Measurements from ENCODE around the gene TINCR. TPM values are rescaled to one million over a fixed set of nuclear protein-coding genes. Genes with fewer than 3 reads are reported as not detected.

The TINCR gene
- total RNA-seq, 1 experiment from 2014 or later = 0.17 TPM

DNA sequence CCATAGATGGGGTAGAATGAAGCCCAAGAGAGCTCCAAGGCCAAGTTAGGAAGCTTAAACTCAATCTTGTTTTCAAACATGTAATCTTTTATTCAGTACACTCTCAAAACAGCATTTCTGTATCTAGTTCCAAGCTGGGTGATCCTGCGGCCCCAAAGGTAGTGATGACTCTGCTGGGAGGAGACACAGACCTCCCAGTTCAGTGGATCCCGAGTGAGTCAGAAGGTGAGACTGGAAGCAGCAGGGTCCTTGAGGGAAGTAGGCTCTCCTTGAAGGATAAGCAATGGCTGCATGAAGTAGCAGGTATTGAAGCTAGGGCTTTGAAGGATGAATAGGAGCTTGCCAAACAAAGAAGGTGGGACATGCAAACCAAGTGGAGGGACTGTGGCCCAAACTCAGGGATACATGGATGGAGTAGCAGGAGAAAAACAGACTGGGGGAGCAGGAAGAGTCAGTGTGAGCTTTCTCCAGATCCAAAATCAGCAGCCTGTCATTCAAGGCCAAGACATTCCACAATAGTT lies 9.6 kb downstream of the TINCR start:
- Histone ChIP-seq H3K4me1 (ENCODE audit: insufficient read depth, low read length) (no peaks in the 10 kb centered on the region; the same call in 1 of the 2 replicates), H2BK12ac (ENCODE audit: insufficient read length, low read depth, low read length) (no peak overlapping the region), H3K4ac (ENCODE audit: low read depth, low read length) (no peak overlapping the region), H3K14ac (ENCODE audit: insufficient read depth, low read length) (no peak overlapping the region), H3K18ac (ENCODE audit: insufficient read length, low read depth, low read length) (no peak overlapping the region), H3K27me3 (ENCODE audit: insufficient read depth, low read length) (no peaks in the 10 kb centered on the region), H3K27ac (ENCODE audit: insufficient read length, low read depth, low read length) (no peak overlapping the region), H4K8ac (replicated peaks; ENCODE audit: insufficient read length, low read depth, low read length) (no peak overlapping the region), H3T11ph (ENCODE audit: low read length) (no peak overlapping the region), H3K79me2 (ENCODE audit: insufficient read depth, low read length) (no peaks in the 10 kb centered on the region), H3K56ac (ENCODE audit: insufficient read length, low read depth, low read length) (no peak overlapping the region), H3K4me2 (ENCODE audit: insufficient read depth, insufficient read length, low read length) (no peak overlapping the region), H3K23me2 (ENCODE audit: insufficient read length, low read depth, low read length, poor library complexity, severe bottlenecking) (no peaks in the 10 kb centered on the region), H3K9me3 (ENCODE audit: control insufficient read depth, low read depth, low read length) (no peaks in the 10 kb centered on the region), H2BK15ac (ENCODE audit: low read depth, low read length) (no peak overlapping the region), H2BK5ac (ENCODE audit: insufficient read length, low read length) (no peak overlapping the region), H2AFZ (ENCODE audit: low read length) (no peak overlapping the region), H3K9ac (ENCODE audit: extremely low read depth, insufficient read length, low read length) (no peak overlapping the region), H3K79me1 (ENCODE audit: insufficient read depth, low read depth, low read length, poor library complexity, severe bottlenecking) (no peaks in the 10 kb centered on the region), H2BK20ac (ENCODE audit: low read depth, low read length, poor library complexity, severe bottlenecking) (no peak overlapping the region), H2AK5ac (ENCODE audit: insufficient read length, low read length) (no peak overlapping the region), H4K5ac (ENCODE audit: insufficient read length, low read depth, low read length) (no peak overlapping the region), H4K91ac (ENCODE audit: insufficient read length, low read depth, low read length) (no peak overlapping the region), H4K20me1 (ENCODE audit: control insufficient read depth, insufficient read depth, insufficient read length) (peaks cover 3% of the 10 kb centered on the region), H2BK120ac (ENCODE audit: low read depth, low read length, poor library complexity, severe bottlenecking) (no peak overlapping the region), H3K23ac (ENCODE audit: insufficient read length, low read depth, low read length) (no peak overlapping the region)
- DNase-seq = no peak
- H3K4me3 Mint-ChIP-seq = no peak overlapping the region
- H3K27ac Mint-ChIP-seq = peak overlapping the region in 1 of 3 experiments; percentile 82; a peak in 2 of 7 replicates
- TF ChIP-seq CTCF (conservative IDR thresholded peaks at IDR 0.05) = no peak
- peaks cover 34% of the 10 kb centered on the region for H3K27me3 Mint-ChIP-seq (ENCODE audit: low read depth)
- H3K36me3 Mint-ChIP-seq (ENCODE audit: insufficient read depth in 1 of 3, low read depth in 3 of 3) = peaks cover 0 to 9% (median 4%) of the 10 kb centered on the region in 3 experiments; a peak in 1 of 7 replicates
- WGBS (ENCODE audit: extremely low coverage, insufficient read length, low lambda C conversion rate) = no CpG with 5 or more reads among the region's 2 CpGs
- H3K9me3 Mint-ChIP-seq = peaks cover 9 to 10% of the 10 kb centered on the region in 2 experiments
- H3K4me1 Mint-ChIP-seq = peaks cover 21 to 36% of the 10 kb centered on the region in 2 experiments
